Activated CD8-positive, alpha-beta memory T cell treated with anti-CD3 and anti-CD28 coated beads, Interleukin-2, amount 50 U/mL, for 1 hour (primary cell): ENCODE measurements around the gene PARVB.
"Not testable (repeated sequence)": the region's sequence is repeated elsewhere in the genome, so short reads cannot be mapped to it uniquely, and the experiment has no call there.

Experiments
- DNase-seq: peaks from one replicate; pipeline ENCODE4 v3.0.0-alpha.2; 2020; ENCODE audit errors: extremely low read depth

The PARVB gene

DNA sequence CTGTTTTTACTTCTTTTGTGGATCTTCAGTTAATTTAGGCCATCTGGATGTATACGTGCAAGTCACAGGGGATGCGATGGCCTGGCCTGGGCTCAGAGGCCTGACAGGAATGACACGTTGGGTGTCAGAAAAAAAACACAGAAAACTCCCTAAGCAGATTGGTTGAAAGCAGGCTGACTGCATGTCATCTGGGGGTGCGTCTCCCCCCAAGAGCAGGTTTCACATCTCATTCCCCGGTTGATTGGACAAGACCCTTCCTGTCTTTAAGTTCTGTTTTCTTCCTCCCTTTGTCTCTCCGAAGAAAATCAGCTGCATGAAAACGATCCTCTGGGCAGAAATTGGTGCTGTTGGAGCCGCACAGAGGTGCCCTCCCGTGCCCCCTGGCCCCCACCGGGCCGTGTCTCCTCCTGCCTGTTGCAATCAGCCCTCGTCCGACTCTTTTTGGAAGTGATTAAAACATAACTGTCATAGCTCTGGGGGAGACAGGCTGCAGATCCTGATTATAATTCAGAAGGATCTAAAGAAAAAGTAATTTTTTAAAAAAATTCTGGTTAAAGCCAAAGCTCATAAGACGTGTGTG lies 84.8 kb downstream of the PARVB start:
- DNase-seq: no peak

DNA sequence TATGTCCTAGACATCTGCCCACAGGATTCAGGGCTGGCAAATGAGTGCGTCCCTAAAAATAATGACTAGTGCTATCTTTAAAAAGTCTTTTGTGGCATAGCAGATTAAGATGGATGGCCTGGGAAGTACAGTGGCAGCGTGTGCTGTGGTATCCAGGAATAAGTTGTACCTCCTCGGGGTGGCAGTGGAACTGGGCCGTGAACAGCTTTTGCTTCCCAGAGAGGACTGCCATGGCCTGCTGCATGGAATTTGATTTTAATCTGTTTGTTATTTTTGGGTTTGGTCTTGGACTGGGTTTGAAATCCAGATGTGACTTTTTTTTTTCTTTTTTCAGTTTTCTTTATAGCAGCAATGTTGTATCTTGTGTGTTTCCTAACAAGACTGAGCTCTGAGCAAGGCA lies 85.3 kb downstream of the PARVB start:
- no peak for DNase-seq

DNA sequence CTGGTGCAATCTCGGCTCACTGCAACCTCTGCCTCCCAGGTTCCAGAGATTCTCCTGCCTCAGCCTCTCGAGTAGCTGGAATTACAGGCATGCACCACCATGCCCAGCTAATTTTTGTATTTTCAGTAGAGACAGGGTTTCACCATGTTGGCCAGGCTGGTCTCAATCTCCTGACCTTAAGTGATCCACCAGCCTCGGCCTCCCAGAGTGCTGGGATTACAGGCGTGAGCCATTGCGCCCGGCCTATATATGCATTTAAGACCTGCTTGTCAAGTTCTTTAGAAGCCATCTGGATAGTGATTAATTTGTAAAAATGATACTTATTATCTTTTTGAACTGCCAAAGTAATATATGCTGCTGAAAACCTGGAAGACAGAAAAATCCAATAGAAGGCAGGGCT lies 86.6 kb downstream of the PARVB start:
- DNase-seq: not testable (repeated sequence)

DNA sequence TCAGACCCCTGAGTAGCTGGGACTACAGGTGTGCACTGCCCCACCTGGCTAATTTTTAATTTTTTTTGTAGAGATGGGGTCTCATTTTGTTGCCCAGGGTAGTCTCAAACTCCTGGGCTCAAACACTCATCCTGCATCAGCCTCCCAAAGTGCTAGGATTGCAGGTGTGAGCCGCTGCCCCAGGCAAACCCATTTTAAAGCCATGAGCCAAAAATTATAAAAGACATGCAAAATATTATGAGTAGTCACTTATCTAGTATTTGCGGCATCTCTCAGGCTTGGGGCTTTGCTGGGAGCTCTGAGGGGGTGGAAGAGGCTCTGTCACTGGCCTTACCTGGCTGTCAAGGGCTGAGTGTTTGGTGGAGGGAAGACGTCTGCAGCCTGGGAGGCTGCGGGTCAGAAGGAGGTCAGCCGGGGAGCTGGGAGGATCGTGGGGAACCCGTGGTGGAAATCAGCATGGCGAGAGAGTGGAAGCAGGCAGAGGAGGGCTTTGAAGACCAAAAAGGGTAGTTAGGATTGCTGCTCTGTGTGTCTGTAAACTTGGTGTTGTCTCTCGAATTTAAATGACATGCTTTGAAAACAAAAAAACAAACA lies 87.6 kb downstream of the PARVB start:
- DNase-seq: no peak

DNA sequence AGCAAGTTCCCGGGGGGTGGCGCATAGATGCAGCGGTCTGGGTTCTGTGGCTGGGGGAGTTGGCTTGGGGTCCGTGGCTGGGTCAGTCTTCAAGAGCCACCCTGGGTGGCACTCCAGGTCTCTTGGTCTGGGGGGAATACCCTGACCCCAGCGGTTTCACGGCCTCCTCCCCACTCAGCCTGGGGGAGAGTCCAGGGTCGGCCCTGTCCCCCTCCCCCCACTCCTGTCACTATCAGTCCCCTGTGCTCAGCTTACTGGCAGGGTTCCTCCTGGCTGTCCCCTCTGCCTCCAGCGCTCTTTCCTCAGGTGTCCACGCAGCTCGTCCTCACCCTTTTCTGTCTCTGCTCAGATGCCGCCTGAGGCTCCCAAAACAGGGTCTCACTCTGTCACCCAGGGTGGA lies 88.1 kb downstream of the PARVB start:
- DNase-seq: no peak

DNA sequence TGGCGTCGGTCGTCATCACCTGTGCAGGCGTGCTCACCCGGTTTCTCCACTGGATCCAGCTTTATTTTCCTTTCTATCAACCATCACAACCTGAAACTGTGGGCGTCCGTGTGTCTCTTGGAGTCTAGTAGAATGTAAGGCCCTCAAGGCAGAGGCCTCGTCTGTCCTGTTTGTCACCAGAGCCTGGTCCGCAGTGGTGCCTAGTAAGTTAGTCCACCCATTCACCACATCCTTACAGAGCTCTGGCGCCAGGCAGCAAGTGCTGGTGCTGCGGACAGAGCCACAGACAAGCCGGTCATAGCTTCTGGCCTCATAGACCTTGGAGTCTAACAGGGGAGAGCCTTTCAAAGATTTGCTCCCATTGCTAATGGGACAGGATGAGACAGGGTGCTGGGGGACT lies 92.2 kb downstream of the PARVB start:
- no peak for DNase-seq

DNA sequence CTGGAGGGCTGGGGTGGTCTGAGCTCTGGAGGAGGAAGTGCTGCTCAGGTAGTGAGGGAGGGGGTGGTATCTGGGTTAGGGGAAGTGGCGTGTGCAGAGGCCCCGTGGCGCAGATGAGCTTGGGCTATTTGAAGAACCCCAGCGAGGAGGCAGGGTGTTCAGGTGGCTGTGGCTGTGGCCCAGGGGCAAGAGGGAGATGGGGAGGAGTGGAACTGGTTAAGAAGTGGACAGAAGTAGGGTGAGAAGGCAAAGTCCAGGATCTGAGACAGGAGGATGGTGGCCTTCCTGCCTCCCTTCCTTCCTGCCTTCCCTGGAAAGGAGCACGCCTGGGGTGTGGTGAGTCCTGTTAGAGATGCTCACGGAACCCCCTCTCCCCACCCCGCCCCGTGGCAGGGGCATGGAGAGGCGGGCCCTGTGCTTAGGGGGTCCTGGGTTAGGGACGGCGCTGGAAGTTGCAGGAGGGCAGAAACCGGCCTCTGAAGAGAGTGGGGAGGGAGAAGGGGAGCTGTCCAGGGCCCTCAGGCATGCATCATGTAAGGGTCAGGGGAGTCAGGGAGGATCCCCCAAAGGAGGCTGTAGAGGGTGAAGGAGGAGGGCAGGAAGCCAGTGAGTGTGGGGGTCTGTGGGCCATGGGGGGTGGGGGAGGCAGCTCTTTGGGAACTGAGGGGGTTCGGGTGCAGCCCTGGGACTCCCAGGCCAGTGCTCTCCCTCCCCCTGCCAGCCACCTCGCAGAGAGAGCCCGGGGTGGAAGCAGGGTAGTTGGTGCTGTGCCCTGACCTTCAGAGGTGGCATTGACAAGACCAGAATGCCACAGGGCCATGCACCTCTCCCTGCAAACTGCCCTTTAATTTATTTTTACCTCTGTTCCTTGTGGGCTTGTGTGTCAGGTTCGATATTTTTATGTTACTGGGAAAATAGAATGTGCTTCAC lies 92.9 kb downstream of the PARVB start:
- no peak for DNase-seq

DNA sequence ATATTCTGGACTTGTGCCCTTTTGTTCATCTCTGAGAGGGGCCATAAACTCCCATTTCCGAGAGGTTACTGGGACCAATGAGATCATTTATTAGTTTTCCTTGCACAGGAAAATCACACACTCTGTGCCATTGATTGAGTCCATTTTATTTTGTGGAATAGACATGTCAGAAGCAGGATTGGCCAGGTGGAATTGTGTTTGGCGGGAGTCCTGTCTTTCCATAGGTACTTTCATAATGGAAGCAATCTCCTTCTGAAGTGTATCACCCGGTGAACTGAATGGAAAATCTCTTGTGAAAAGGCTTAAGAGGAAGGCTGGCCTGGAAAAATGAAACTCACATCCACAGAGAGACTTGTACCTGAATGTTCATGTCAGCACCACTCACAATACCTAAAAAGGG lies 93.6 kb downstream of the PARVB start:
- DNase-seq: no peak

DNA sequence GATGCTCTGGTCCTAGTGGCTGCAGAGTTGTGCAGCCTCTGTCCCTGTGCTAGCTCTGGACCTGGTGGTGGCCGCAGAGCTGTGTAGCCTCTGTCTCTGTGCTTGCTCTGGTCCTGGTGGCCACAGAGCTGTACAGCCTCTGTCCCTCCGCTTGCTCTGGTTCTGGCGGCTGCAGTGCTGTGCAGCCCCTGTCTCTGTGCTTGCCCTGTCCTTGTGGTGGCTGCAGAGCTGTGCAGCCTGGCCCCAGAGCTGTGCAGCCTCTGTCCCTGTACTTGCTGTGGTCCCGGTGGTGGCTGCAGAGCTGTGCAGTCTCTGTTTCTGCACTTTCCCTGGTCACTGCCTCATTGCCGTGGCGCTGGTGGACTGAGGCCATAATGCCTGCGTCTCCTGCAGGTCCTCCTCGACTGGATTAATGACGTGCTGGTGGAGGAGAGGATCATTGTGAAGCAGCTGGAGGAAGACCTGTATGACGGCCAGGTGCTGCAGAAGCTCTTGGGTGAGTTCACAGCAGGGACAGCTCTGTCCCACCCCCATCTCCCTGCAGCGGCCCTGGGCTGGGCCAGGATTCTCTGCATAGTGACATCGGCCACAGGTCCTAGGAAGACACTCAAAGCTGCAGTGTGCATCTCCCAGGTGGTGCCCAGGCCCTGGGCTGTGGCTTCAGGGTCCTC lies 94.7 kb downstream of the PARVB start:
- no peak for DNase-seq

DNA sequence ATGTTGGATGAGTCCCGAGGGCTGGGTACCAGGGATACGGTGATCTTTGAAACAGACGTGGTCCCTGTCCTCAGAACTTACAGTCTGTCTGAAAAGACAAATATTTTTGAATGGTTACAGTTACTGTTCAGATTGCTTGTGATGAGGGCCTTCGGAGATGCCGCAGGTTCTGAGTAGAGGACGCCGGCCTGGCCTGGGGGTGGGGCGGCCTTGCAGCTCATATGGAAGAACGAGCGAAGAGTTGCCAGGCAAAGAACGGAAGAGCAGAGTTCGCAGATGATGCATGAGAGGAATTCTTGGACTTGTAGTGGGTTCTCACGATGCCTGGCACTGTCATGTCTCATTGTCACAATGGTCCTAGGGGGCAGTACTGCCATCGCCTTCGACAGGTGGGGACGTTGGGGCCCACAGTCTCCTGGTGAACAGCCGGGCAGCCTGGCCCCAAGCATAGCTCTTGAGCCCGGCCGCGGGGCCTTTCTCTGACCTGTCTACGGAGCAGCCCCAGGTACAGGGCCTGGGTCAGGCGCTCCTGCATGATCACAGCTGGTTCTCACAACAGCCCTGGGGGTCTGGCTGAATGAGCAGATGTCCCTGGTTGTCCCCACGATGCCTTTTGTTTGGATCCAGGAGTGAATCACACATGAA lies 95.7 kb downstream of the PARVB start:
- DNase-seq: no peak

DNA sequence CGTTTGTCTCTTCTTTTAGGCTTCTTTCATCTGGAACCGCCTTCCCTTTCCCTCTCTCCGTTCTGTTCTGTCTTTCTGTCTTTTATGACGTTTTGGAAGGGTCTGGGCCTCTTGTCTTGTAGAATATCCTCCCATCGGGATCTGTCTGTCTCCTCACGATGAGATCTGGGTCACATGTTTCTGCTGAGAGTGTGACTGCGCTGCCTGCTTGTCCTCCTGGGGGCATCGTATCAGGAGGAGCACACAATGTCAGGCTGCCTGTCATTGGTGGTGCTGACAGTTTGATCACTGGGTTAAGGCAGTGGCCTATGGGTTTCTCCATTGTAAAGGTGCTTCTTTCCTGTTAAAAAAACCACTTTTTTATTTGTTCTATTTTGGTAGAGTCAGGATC lies 96.2 kb downstream of the PARVB start:
- DNase-seq: no peak

DNA sequence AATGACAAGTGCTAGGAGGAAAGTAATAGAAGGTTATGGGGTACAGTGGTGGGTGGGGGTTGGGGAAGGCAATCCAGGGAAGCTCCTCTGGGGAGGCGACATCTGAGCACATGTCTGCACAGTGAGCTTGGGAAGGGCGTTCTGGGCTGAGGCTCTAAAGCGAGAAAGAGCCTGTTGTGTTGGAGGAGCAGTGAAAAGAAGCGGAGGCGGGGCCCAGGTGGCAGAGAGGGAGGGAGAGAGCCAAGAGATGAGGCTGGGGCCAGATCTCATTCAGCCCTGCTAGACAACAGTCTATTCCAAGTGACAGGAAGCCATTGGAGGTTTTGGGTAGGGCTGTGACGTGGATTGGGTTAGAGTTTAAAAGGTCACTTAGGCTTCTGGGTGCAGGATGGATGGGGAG lies 101.3 kb downstream of the PARVB start:
- DNase-seq: no peak

DNA sequence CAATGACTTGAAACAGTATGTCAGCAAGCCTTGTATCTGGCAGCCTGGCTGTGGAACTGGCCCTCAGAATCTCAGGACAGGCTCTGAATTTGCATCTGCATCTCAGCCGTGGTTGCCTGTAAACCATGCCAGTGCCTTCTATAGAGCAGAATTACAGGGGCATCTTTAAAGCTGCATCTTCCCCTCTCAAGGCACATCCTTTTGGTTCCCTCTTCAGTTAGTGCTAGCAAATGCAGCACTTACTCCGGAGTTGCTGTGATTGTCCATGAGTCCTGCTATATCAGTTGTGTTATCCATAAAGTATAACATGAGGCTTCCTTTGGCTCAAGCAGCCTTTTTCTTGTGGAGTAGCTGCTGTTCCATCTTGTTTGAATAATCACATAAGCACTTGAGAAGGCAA lies 102.7 kb downstream of the PARVB start:
- DNase-seq: no peak

DNA sequence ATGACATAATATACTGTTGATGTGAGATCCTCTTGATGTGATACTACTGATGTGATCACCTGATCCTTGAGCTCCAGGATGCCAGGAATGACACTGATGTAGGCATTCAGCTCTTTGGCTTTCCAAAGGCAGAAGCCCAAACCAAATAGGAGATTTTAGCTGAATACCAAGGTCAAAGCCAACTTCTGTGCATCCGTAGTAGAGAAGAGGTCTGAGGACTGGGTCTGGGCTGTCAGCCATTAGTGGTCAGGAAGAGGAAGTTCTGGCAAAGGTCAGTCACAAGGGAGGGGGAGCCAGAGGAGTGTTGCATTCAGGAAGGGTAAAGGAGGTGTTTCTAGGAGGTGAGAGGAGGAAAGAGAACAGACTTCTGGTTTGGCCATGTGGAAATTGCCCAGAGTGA lies 103.3 kb downstream of the PARVB start:
- no peak for DNase-seq

DNA sequence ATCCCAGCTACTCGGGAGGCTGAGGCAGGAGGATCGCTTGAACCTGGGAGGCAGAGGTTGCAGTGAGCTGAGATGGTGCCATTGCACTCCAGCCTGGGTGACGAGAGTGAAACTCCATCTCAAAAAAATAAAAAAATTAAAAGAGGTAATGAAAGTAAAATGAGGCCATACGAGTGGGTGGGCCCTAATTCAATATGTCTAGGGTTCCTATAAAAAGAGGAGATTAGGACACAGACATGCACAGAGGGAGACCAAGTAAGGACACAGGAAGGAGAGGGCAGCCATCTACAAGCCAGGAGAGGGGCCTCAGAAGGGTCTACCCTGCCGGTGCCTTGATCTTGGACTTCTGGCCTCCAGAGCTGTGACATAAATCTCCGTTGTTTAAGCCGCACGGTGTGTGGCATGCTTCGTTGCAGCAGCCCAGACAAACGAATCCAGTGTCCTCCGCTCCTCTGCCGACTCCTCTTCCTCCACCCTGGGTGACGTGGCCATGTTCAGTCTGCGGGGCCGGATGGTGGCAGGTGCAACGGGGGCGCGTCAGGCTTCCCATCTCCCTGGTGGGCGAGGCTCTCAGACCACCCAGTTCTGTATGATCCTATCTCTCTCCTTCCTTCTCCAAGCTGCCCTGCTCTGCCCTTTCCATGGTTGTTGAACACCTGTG lies 105.0 kb downstream of the PARVB start:
- DNase-seq: no peak

DNA sequence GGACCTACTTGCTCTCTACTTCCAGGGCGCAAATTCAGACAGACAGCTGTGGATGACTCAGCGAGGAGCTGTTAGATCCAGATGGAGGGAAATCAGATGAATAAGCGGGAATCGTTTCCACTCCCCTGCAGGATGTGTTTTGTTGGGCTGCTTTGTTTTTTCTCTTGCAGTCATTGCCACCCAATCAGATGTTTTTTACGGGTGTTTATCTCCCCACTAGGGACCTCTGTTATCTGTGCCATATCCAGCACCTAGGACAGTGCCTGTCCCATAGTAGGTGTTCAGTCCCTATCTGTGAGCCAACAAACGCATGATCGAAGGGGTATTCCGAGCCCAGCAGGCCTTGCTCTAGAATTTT lies 105.5 kb downstream of the PARVB start:
- no peak for DNase-seq

DNA sequence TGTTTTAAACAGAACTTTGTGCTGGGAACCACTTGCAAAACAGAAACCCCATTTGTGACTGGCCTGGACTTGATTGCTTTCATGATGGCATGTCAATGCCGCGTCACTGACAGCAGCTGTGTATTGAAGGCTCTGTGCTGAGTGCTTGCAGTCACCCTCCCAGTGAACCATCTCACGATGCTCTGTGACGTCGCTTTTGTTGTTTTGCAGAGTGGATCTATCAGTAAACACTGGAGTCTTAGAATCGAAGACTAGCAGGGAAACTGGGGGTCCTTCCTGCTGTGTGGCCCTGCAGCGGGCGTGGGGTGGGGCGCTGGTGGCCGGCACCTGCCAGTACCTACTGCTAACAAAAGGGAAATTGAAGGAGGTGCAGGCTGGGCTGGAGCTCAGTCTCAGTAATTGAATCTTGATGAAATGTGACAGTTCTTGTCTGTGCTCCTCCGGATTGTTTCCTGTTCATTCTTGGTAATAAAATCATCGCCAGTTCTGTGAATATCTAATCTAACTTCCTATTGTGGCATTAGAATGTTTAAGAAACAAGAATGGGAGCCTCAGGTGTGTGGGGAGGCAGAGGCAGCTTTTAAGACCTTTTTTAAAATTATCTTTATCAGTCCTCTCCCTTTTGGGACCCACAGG lies 106.1 kb downstream of the PARVB start:
- DNase-seq: no peak

DNA sequence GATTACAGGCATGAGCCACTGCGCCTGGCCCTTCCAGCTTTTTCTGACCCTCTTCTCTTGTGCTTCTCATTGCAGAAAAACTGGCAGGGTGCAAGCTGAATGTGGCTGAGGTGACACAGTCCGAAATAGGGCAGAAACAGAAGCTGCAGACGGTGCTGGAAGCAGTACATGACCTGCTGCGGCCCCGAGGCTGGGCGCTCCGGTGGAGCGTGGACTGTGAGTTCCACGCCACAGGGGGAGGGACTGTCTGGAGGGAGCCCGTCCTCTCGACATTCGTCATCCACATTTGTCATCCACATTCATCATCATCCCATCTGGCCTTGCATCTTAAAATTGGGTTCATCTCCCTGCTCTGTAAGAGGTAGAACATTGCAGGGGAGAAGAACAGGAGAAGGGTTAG lies 107.3 kb downstream of the PARVB start:
- no peak for DNase-seq

DNA sequence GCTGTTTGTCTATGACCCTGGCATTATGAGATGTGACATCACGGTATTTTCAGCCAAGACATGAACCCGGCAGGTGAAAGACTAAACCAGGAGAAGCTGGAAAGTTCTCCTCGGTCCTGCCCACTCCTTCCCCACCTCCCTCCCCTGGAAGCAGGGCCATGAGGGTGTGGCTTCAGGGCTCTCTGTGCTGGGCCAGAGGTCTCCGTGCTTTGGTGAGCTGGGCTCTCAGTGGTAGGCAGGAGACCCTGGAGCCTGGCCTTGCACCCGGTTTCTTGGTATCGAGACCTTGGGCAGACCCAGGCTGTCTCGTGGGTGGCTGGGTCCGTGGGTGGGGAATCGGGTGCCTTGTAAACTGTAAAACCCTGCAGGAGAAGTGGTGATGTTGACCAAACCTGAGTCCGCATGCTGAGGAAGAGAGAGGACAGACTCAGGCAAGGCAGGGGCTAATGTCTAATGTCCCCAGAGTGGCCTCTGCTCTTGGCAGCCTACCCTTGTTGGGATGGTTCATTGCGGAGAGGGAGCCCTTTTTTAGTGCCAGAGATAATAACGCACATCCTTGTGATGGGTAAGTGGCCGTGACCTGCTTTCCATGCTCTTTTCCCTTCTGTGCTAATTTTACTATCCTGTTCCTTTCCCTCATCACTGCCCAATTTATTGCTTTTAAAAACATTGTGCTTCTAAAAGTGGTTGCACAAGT lies 108.0 kb downstream of the PARVB start:
- DNase-seq: no peak

DNA sequence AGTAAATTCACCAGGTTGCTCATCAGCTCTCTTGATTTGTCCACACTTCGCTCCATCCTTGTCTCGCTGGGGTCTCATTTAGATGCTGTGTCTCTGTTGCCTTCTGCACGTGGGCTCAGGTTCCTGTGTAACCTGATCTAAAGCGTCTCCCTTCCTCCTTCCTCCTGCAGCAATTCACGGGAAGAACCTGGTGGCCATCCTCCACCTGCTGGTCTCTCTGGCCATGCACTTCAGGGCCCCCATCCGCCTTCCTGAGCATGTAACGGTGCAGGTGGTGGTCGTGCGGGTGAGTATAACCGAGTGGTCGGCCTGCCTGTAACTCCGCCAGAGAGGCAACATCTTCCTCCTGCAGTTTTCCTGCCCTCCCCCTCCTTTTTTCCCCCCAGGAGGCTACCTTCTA lies 108.6 kb downstream of the PARVB start:
- no peak for DNase-seq

DNA sequence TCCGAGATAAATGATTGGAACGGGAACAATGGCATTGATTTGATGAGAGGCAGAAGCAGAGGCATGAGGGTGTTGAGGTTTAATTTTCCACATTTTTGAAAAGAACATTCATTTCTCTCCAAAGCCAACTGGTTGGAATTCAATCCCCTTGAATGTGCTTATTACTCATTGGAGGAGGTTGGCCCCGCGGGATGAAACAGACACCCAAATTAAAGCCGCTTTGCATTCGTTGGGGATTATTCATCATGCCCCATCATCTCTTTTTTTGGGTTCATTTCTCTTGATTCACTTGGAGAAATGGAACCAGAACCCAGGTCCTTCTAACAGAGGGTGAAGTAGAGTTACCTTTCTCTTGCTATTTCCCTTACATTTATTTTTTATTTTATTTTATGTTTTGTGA lies 109.1 kb downstream of the PARVB start:
- DNase-seq: no peak
